ENCODE data around the gene LYRM4.

- no peak for TF ChIP-seq CTCF (optimal IDR thresholded peaks at IDR 0.05 in 1 of 3, IDR thresholded peaks at IDR 0.05 in 1 of 3, conservative IDR thresholded peaks at IDR 0.05 in 1 of 3; ENCODE audit: extremely low read depth in 1 of 3, insufficient read depth in 2 of 3, low read length in 3 of 3)
- no peak for TF ChIP-seq EZH2 (IDR thresholded peaks at IDR 0.05; ENCODE audit: low read length)
Observed at GRCh38 chr6:5088780-5089179, 172.0 kb downstream of the LYRM4 start.
